NCI-H1417 (cell line): Measurements from ENCODE around the gene IP6K3.

Experiments used
- DNase-seq, 3 experiments: peaks; one replicate each; lab custom pipeline; 2025; lab: John Stamatoyannopoulos, UW

IP6K3 gene

GRCh38 chr6:33740794-33741193 is 5.9 kb downstream of the IP6K3 start:
- no peak for DNase-seq

DNA sequence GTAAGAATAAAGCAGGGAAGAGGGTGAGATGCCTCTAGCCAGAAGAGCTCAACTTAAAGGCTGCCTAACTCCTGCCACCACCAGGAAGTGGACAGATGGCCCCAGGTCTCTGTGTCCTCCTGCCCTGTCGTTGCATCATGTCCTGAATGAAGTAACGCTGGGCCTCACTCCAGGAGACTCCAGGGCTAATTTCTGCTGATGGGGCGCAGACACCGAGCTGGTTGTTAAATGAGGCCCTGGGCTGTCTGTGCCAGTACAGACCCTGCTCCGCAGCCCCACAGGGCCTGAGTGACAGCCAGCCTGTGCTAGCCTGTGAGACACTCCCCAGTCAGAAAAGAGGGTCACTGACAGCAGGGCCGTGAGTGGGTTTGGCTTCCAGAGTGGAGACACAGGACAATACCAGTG is 6.5 kb downstream of the IP6K3 start:
- no peak for DNase-seq

DNA sequence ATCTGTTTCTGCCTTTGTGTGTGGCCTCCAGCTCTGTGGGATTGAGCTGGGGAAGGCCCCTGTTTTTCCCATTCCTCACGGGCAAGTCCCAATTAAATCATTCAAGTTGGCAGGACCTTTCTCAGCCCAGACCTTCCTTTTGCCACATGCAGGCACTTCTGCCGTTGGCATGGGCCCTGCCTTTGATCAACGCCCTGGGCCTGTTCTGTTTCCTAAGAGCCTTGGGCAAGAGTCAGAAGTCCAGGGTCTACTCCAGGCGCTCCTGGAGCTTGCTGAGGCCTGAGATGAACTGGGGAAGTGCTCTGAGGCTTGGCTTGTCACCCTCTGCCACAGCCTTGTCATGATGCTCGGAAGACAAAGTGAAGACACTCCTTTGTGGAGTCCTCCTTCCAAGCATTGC is 7.1 kb downstream of the IP6K3 start:
- DNase-seq: no peak

GRCh38 chr6:33738879-33739278 is 7.8 kb downstream of the IP6K3 start:
- no peak for DNase-seq

DNA sequence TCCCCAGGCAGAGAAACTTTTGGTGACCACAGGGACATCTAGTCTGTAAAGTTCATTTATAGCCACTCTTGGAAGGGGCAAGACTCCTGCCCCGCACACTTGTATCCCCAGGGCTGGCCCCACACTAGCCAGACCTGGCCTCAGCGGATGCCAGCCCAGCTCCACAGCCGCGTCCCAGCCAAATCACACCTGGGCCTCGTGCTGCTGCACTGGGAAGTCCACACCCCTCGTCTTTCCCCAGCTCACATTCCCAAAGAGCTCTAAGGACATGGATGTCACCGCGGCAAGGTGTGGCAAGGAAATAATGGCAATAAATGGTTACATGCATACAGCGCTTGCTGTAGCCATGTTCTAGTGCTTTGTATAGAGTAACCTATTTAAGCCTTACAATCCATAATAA is 8.6 kb downstream of the IP6K3 start:
- no peak for DNase-seq

DNA sequence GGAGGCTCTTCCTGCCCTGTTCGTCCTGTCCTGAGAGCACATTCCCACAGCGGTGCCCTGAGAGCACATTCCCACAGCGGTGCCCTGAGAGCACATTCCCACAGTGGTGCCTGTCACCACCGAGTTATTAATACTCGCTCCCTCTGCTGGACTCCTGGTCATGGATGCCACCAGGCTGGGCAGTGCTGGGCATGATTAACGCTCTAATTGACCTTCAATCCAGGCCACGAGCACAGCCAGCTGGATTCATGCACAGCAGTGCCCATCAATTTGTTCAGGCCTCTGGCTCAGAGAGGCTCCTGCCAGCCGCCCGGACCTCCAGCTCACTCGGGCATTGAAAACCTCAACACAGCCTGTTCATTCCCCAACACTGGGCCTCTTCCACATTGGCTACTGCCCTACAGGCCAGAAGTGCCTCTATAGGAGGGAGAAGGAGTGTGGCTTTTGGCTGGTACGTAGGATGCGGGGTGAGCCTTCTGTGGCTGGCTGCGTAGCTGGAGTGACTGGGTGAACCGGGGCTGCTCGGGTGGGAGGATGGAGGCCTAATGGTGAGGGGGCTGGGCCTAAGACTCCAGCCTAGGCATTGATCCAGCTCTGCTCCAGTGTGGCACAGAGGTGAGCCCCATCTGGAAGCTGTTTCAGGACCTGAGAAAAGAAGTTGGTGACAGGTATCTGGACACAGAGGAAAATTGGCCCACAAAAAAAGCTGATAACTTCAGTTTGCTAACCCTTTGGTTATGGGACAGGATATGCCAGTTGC is 9.3 kb downstream of the IP6K3 start:
- DNase-seq: no peak

DNA sequence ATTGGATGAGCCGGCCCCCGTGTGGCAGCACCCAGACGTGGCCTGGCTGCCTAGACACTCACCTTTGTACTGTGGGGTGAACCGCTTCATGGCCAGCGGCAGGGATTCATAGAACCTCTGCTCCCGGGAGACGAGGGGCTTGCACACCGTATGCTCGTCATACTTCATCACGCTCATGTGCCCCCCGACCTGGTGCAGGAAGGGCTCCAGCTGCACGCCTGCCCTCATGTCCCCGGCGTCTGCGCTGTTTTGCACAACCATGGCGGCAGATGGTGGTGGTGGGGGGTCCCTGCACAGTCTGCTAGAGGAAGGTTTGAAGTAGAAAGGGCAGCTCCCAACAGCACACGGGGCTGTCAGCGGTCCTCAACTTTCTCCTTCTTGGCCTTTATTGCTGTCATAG is 11.5 kb downstream of the IP6K3 start:
- no peak for DNase-seq

DNA sequence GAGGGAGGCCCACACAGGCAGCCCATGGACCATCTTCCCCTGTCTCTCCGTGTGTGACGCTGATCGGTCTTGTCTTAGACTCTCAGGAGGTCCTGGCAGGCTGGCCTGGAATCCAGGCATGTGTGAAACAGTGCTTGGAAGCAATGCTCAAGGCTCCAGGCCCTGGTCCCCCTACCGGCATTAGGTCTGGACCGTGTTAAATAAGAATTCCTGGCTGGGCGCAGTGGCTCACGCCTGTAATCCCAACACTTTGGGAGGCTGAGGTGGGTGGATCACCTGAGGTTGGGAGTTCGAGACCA is 13.0 kb downstream of the IP6K3 start:
- no peak for DNase-seq

GRCh38 chr6:33732817-33733708 is 13.6 kb downstream of the IP6K3 start:
- no peak for DNase-seq

DNA sequence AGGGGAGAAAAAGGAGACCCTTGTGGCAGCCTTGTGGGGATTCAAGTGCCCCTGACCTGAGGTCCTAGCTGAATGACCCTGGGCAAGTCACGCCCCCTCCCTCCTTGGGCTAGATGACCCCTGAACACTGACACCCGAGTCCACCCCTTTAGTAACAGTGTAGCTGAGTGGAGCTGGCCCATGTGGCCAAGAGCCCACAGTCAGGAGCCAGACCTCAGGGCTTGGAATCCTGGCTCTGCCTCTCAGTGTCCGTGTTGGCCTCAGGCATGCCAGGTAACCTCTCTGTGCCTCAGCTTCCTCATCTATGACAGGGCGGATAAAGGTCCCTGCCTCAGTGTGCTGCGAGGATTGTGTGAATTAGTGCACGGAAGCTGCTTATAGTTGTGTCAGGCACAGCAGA is 14.3 kb downstream of the IP6K3 start:
- DNase-seq: no peak

- DNase-seq: no peak
Observed at GRCh38 chr6:33731751-33732282, 14.9 kb downstream of the IP6K3 start.

- no peak for DNase-seq
Observed at GRCh38 chr6:33731035-33731434, 15.7 kb downstream of the IP6K3 start.

DNA sequence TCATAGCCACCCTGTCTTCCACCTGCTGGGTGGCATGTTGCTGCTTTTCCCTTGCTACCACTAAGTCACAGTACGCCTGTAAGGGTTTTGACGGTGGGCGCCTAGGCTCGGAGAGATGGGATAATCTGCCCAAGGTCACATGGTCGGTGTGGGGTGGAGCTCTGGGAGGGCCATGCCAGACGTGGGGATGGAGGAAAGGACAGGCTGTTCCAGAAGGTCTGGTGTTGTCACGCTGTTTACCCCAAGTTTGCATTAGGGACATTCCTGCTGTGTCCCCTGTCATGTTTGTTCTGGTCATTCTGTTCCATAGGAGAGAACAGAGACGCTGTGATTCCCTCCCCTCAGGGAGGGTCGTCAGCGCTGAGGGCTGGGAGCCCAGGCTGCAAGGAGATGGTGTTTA is 16.1 kb downstream of the IP6K3 start:
- DNase-seq: no peak

GRCh38 chr6:33729059-33729458 is 17.6 kb downstream of the IP6K3 start:
- DNase-seq: no peak

GRCh38 chr6:33728438-33728837 is 18.3 kb downstream of the IP6K3 start:
- DNase-seq: no peak

- DNase-seq: no peak
Observed at GRCh38 chr6:33727932-33728331, 18.8 kb downstream of the IP6K3 start.

- DNase-seq: peak in 1 of 3 experiments; percentile 31
Observed at GRCh38 chr6:33727126-33727525, 19.6 kb downstream of the IP6K3 start.

DNA sequence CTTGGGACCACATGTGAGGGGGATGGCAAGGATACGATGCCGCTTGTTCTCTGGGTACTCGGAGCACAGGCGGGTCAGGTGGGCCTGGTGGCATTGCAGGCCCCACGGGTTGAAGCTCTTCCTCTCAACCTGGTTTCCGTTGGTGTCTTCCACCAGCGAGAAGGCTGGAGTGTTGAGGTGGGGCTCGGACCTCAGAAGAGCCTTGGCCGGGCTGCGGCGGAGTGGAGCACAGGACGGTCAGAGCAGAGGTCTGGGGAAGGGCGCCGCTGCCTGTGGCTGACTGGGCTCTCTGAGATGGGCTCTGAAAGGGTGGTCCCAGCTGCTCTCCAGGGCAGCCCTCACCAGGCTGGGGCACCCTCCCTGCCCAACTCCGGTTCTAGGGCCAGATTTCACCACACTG is 20.0 kb downstream of the IP6K3 start:
- no peak for DNase-seq

DNA sequence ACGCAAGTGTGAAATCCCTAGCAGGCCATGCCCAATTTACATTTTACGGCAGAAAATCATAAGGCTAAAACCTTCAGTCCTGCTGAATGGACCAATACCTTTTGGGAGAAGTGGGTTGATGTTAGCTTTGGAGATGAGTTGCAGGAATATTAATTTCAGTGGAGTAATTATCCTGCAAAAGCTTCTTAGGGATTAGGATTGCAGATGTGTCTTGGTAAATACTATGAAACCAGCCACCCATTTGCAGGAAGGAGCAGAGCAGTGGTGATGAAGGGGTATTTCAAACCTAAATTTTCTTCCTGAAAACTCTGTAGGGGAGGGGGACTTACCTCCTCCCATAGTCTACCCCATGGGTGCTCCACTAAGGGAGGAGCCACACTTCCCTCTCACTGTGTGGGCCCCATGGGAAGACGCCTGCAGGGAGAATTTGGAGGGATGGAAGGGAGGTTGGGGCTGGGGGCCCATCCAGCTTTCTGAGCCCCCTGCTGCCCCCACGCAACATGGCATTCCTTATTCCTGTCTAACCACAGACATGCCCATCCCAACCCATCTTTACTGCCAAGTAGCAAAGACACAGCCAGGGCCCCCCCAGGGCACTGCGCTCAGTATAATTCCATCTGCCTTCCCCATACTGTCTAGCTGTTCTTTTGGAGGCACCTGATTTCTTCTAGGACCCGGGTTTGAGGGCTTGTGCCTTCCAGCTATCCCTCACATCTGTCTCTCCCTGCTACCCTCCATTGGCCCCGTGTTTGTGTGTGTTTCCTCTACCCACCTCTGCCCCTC is 20.6 kb downstream of the IP6K3 start:
- DNase-seq: no peak

GRCh38 chr6:33725222-33725621 is 21.5 kb downstream of the IP6K3 start:
- no peak for DNase-seq

DNA sequence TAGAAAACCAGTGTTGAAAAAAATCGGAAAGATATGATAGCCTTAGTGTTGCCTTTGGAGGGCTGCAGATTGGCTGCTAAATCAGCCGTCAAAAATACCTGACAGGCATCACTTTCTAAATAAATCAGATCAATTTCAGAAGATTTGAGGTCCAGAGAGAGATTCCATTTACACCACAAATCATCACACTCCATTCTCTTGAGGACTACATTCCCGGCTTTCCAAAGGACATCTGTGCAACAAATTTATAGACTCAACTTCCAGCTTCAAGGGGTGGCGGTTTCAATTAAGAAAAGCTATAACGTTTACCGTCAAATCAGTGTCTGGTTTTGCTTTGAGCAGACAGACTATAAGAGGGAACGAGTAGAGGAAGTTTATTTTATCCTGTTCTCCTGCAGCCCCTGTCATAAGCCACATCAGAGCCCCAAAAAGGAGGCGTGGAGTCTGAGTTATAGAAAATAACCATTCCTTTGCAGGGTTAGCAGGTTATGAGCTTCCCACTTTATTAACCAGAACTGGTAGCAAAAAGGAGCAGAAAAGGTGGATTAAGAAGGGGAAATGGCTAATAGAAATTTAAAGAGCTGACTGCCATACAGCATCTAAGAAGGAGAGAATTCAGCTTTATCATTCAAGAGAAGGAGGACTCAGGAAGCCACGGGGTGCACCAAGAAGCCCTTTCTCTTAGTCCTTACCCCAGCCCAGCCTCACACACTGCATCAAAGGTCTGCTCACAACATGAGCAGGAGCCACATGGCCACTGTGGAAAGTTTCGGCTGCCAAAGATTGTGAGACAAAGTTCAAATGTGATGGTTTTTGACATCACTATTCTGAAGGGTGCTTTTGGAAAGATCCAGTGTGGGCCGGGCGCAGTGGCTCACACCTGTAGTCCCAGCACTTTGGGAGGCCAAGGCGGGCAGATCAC is 22.3 kb downstream of the IP6K3 start:
- DNase-seq: peak in 1 of 3 experiments; percentile 20
